Measurements from ENCODE around the gene ECM2. TPM values are rescaled to one million over a fixed set of nuclear protein-coding genes. Genes with fewer than 3 reads are reported as not detected.
A peak's percentile ranks its signal among the peaks of the same experiment; 100 is the strongest.

ECM2 gene
- total RNA-seq, 1 donor from 2014 or later, result 0.26 TPM

GRCh38 chr9:92508018-92508820, 27.6 kb downstream of the ECM2 start:
- DNase-seq (ENCODE audit: low read depth), result no peak
- Histone ChIP-seq H3K4me3 (ENCODE audit: low read depth, low read length) (no peak overlapping the region), H3K36me3 (ENCODE audit: control insufficient read depth, insufficient read depth, low read length) (no peaks in the 10 kb centered on the region), H3K27me3 (ENCODE audit: control insufficient read depth, insufficient read depth, low read length) (no peaks in the 10 kb centered on the region)
- TF ChIP-seq CTCF (IDR thresholded peaks at IDR 0.05; ENCODE audit: insufficient read depth, low read length, severe bottlenecking), result no peak
- no peak for FAIRE-seq

- Histone ChIP-seq H3K36me3 (ENCODE audit: control insufficient read depth, insufficient read depth, low read length) (no peaks in the 10 kb centered on the region), H3K27me3 (ENCODE audit: control insufficient read depth, insufficient read depth, low read length) (no peaks in the 10 kb centered on the region), H3K4me3 (ENCODE audit: low read depth, low read length) (no peak overlapping the region)
- FAIRE-seq (no peak), DNase-seq (ENCODE audit: low read depth) (no peak)
- no peak for TF ChIP-seq CTCF (IDR thresholded peaks at IDR 0.05; ENCODE audit: insufficient read depth, low read length, severe bottlenecking)
These were observed 28.3 kb downstream of the ECM2 start for GRCh38 chr9:92507496-92507895.

- H3K27me3 ChIP-seq (ENCODE audit: control insufficient read depth, insufficient read depth, low read length), result no peaks in the 10 kb centered on the region
- DNase-seq (ENCODE audit: low read depth) (no peak), FAIRE-seq (no peak)
- no peak for TF ChIP-seq CTCF (IDR thresholded peaks at IDR 0.05; ENCODE audit: insufficient read depth, low read length, severe bottlenecking)
- no peak overlapping the region for H3K4me3 ChIP-seq (ENCODE audit: low read depth, low read length)
- no peaks in the 10 kb centered on the region for H3K36me3 ChIP-seq (ENCODE audit: control insufficient read depth, insufficient read depth, low read length)
These were observed 28.8 kb downstream of the ECM2 start for GRCh38 chr9:92507005-92507404.

- no peak for TF ChIP-seq CTCF (IDR thresholded peaks at IDR 0.05; ENCODE audit: insufficient read depth, low read length, severe bottlenecking)
- no peaks in the 10 kb centered on the region for H3K27me3 ChIP-seq (ENCODE audit: control insufficient read depth, insufficient read depth, low read length)
- H3K4me3 ChIP-seq (ENCODE audit: low read depth, low read length), result peak overlapping the region; percentile 7
- no peak for FAIRE-seq
- H3K36me3 ChIP-seq (ENCODE audit: control insufficient read depth, insufficient read depth, low read length), result no peaks in the 10 kb centered on the region
- peak; percentile 93 for DNase-seq (ENCODE audit: low read depth)
These were observed 29.5 kb downstream of the ECM2 start for GRCh38 chr9:92506184-92506857.

GRCh38 chr9:92504881-92505280, 30.9 kb downstream of the ECM2 start:
- no peak for FAIRE-seq
- no peak for TF ChIP-seq CTCF (IDR thresholded peaks at IDR 0.05; ENCODE audit: insufficient read depth, low read length, severe bottlenecking)
- H3K27me3 ChIP-seq (ENCODE audit: control insufficient read depth, insufficient read depth, low read length), result no peaks in the 10 kb centered on the region
- DNase-seq (ENCODE audit: low read depth), result no peak
- no peak overlapping the region for H3K4me3 ChIP-seq (ENCODE audit: low read depth, low read length)
- no peaks in the 10 kb centered on the region for H3K36me3 ChIP-seq (ENCODE audit: control insufficient read depth, insufficient read depth, low read length)

Data from bronchial epithelial cell (primary cell).